GM18858 (cell line): ENCODE data around the gene SLC25A3.
"Not testable (repeated sequence)": the region's sequence is repeated elsewhere in the genome, so short reads cannot be mapped to it uniquely, and the experiment has no call there.

ENCODE experiments used
- ATAC-seq: cut with Tn5 transposase; IDR thresholded peaks from one replicate; pipeline ENCODE4 v1.9.1; 2021; ENCODE audit not compliant: unreplicated experiment

The SLC25A3 gene

GRCh38 chr12:98593351-98594049, at the start of gene SLC25A3:
Gene SLC25A3, plus strand, starts transcription at chr12:98593686. Its CDS starts 293 bp downstream, at chr12:98593979.
- peak; percentile 98 for ATAC-seq

- ATAC-seq = no peak
Measured at GRCh38 chr12:98543701-98544100, 49.8 kb upstream of the SLC25A3 start.

- no peak for ATAC-seq
Measured at GRCh38 chr12:98544751-98545150, 48.7 kb upstream of the SLC25A3 start.

GRCh38 chr12:98549371-98550110, 43.9 kb upstream of the SLC25A3 start:
- ATAC-seq = no peak

GRCh38 chr12:98551787-98552186, 41.7 kb upstream of the SLC25A3 start:
- no peak for ATAC-seq

DNA sequence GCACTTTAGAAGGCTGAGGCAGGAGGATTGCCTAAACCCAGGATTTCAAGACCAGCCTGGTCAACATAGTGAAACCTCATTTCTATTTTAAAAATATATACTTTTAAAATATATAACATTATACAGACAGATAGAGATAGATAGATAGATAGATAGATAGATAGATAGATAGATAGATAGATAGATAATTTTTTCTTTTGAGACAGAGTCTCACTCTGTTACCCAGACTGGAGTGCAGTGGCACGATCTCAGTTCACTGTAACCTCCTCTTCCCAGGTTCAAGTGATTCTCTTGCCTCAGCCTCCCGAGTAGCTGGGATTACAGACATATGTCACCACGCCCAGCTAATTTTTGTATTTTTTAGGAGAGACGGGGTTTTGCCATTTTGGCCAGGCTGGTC, 35.4 kb upstream of the SLC25A3 start:
- ATAC-seq = not testable (repeated sequence)

DNA sequence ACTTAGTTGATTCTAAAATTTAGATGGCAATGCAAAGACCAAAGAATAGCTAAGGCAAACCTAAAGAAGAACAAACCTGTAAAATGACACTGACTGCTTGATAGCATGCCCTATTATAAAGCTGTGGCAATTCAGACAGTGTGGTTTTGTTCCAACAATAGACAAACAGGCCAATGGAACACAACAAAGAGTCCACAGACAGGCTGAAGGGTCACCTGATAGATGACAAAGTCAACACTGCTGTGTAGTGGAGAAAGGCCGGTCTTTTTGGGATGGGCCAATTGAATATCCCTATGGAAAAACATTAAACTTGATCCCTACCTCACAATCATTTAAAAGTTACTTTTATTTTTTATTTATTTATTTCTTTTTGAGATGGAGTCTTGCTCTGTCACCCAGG, 33.8 kb upstream of the SLC25A3 start:
- no peak for ATAC-seq

DNA sequence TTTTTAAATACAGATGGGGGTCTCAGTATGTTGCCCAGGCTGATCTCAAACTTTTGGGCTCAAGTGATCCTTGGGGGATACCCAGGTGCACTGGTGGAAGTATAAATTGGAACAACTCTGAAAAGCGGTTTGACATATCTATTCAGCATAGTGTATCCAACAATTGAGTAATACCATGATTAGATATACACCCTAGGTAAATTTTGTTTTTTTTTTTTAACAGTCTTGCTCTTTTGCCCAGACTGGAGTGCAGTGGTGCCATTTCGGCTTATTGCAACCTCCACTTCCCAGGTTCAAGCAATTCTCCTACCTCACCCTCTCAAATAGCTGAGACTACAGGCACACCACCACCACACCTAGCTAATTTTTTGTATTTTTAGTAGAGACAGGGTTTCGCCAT, 31.6 kb upstream of the SLC25A3 start:
- no peak for ATAC-seq

- ATAC-seq = no peak
Measured at GRCh38 chr12:98572010-98572409, 21.5 kb upstream of the SLC25A3 start.

DNA sequence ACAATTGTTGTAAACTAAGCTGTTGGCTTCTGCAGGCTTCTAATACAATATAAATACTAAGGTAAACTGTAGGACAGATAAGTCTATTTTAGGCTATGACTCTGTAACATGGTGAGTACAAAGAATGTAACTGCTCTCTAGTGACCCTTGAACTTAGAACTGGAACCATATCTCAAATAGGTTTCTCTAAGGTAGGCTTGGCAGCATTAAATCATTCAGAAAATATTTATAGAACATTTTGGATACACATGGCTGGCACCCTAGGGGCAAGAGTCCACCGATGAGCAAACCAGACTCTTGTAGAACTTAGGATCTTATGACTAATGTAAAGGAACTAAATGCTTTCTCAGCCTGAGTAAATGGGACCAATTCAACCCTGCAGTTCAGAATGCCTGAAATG, 19.4 kb upstream of the SLC25A3 start:
- ATAC-seq = no peak

DNA sequence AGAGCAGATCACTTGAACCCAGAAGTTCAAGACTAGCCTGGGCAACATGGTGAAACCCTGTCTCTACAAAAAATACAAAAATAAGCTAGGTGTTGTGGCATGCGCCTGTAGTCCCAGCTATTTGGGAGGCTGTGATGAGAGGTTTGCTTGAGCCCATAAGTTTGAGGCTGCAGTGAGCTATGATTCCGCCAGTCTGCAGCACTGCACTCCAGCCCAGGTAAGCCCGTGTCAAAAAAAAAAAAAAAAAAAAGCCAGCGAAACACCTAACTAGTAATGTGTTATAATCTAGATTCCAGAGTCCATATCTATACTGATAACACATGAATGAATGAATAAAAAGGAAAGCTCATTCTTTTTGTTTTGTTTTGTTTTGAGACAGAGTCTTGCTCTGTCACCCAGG, 18.5 kb upstream of the SLC25A3 start:
- no peak for ATAC-seq

DNA sequence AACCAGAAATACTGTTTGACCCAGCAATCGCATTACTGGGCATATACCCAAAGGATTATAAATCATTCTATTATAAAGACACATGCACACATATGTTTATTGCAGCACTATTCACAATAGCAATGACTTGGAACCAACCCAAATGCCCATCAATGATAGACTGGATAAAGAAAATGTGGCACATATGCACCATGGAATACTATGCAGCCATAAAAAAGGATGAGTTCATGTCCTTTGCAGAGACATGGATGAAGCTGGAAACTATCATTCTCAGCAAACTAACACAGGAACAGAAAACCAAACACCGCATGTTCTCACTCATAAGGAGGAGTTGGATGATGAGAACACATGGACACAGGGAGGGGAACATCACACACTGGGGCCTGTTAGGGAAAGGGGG, 16.7 kb upstream of the SLC25A3 start:
- ATAC-seq = not testable (repeated sequence)

- ATAC-seq = no peak
Measured at GRCh38 chr12:98578392-98578791, 15.1 kb upstream of the SLC25A3 start.

GRCh38 chr12:98578821-98579220, 14.7 kb upstream of the SLC25A3 start:
- ATAC-seq = no peak

DNA sequence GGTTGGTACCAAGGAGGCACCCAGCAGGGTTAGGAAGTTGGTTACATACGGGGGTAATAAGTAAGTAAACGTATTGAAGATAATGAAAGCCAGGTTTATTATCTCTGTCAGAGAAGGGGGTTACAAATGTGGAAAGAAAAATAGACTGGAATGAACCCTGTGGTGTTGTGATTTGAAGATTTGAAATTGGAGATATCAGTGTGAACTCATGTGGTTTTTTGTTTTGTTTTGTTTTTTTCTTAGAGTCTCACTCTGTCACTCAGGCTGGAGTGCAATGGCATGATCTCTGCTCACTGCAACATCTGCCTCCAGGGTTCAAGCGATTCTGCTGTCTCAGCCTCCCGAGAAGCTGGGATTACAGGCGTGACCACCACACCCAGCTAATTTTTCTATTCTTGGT, 14.1 kb upstream of the SLC25A3 start:
- ATAC-seq = no peak

DNA sequence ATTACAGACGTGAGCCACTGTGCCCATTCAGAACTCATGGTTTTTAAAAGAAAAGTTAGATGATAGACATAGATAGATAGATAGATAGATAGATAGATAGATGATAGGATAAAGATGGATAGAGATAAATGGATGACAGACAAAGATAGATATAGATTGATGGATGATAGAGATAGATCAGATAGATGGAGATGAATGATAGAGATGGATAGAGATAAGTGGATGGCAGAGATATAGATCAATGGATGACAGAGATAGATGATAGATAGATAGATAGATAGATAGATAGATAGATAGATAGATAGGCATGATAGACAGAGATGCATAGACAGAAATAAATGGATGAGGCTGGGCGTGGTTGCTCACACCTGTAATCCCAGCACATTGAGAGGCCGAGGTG, 13.7 kb upstream of the SLC25A3 start:
- ATAC-seq = no peak

GRCh38 chr12:98580695-98581094, 12.8 kb upstream of the SLC25A3 start:
- ATAC-seq = no peak

- ATAC-seq = no peak
Measured at GRCh38 chr12:98581101-98581500, 12.4 kb upstream of the SLC25A3 start.

GRCh38 chr12:98582093-98582492, 11.4 kb upstream of the SLC25A3 start:
- no peak for ATAC-seq

- no peak for ATAC-seq
Measured at GRCh38 chr12:98587084-98587483, 6.4 kb upstream of the SLC25A3 start.

DNA sequence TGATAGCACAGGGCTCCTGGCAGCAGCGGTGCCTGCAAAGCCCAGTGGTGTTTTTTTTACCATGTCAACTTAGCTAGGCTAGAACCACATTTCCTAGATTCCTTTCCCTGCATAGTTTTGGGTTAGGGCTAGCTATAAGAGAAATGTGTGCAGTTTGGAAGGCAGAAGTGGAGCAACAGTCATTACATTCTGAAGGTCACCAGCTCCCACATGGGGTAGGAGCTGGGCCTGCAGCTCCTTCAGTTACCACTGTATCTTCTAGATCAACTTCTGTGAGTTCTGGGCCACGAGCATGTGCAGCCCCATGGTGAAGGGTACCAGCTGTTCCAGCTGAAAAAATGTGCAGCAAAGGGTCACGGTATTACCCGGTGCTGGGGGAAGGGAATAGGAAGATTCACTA, 2.3 kb upstream of the SLC25A3 start:
- no peak for ATAC-seq

GRCh38 chr12:98592825-98593322, 612 bp upstream of the SLC25A3 start:
- ATAC-seq = no peak
